GM12878 (cell line): ENCODE measurements around the gene SRSF9. TPM values are rescaled to one million over a fixed set of nuclear protein-coding genes. Genes with fewer than 3 reads are reported as not detected.

Experiments used
- ASH2L ChIP-seq: fragments of 300-600, 200-600 bp; sonication (generic); IDR thresholded peaks from 2 replicates; pipeline ENCODE4 v1.6.1; 2017; ENCODE audit warnings: low read depth, mild to moderate bottlenecking, borderline replicate concordance
- ATF7 ChIP-seq: fragments of 450-650 bp; IDR thresholded peaks from 2 replicates; pipeline ENCODE4 v1.6.1; 2016; ENCODE audit warnings: low read depth, mild to moderate bottlenecking
- BACH1 ChIP-seq: fragments of 450-650 bp; IDR thresholded peaks from 2 replicates; pipeline ENCODE4 v1.6.1; 2017; ENCODE audit warnings: mild to moderate bottlenecking, borderline replicate concordance
- BCLAF1 ChIP-seq: fragments of 450-650 bp; IDR thresholded peaks from 2 replicates; pipeline ENCODE4 v1.6.1; 2017; ENCODE audit warnings: antibody characterized with exemption, mild to moderate bottlenecking, moderate library complexity
- ELK1 ChIP-seq: IDR thresholded peaks from 2 replicates; pipeline ENCODE4 v1.6.1; 2012; ENCODE audit warnings: low read depth, low read length, improper control_type of control experiment
- ESRRA ChIP-seq: IDR thresholded peaks from 2 replicates; pipeline ENCODE4 v1.6.1; 2012; ENCODE audit warnings: mild to moderate bottlenecking, low read length, improper control_type of control experiment
- GATAD2B ChIP-seq: fragments of 450-650 bp; conservative IDR thresholded peaks from 2 replicates; pipeline ENCODE4 v1.6.1; 2017; ENCODE audit warnings: low read depth, mild to moderate bottlenecking, moderate library complexity
- HDAC6 ChIP-seq: fragments of 200-600 bp; sonication (generic); IDR thresholded peaks from one replicate; pipeline ENCODE4 v1.8.0; 2017; ENCODE audit warnings: antibody characterized with exemption; ENCODE audit not compliant: unreplicated experiment
- KDM1A ChIP-seq: fragments of 200-600 bp; sonication (generic); IDR thresholded peaks from 2 replicates; pipeline ENCODE4 v1.6.1; 2016; ENCODE audit warnings: borderline replicate concordance
- KLF5 ChIP-seq: fragments of 450-650 bp; IDR thresholded peaks from 2 replicates; pipeline ENCODE4 v1.6.1; 2014; ENCODE audit warnings: mild to moderate bottlenecking; ENCODE audit not compliant: partially characterized antibody
- NKRF ChIP-seq: fragments of 450-650 bp; conservative IDR thresholded peaks from 2 replicates; pipeline ENCODE4 v1.6.1; 2017; ENCODE audit warnings: mild to moderate bottlenecking, moderate library complexity
- NR2F1 ChIP-seq: fragments of 450-650 bp; conservative IDR thresholded peaks from 2 replicates; pipeline ENCODE4 v1.6.1; 2017; ENCODE audit warnings: mild to moderate bottlenecking
- SMC3 ChIP-seq: IDR thresholded peaks from 2 replicates; pipeline ENCODE4 v1.6.1; 2011; ENCODE audit warnings: low read length, improper control_type of control experiment, borderline replicate concordance
- TARDBP ChIP-seq: IDR thresholded peaks from 2 replicates; pipeline ENCODE4 v1.6.1; 2016; ENCODE audit warnings: borderline replicate concordance
- TBL1XR1 ChIP-seq: IDR thresholded peaks from 2 replicates; pipeline ENCODE4 v1.6.1; 2012; ENCODE audit warnings: low read depth, low read length, improper control_type of control experiment
- polyA plus RNA-seq, 11 experiments: library from polyadenylated mRNA; depleted of rRNA in 4 of 11; unstranded in 6 of 11; stranded (reverse) in 5 of 11; fragments of >200 nt; fragmentation: Nextera tagmentation in 4 of 11; fragmentation: Illumina TruSeq in 1 of 11; extraction: Ambion mirVana in 4 of 11; extraction: Trizol in 1 of 11; gene quantifications; 1 replicate in 1 of 11; 2 replicates in 10 of 11; pipeline versions ENCODE4 v1.2.1 to v1.2.3, GENCODE V29; 2011 to 2016; ENCODE audit warnings: inconsistent platforms in 2 of 11, missing spikeins in 2 of 11, low read depth in 1 of 11
- total RNA-seq, 4 experiments: library from RNA; depleted of rRNA in 3 of 4; stranded (reverse); fragments of >200 nt in 3 of 4; fragmentation: Illumina TruSeq in 1 of 4; extraction: Trizol in 1 of 4; gene quantifications; 2 replicates each; pipeline versions ENCODE4 v1.2.1 to v1.2.3, GENCODE V29; 2013 to 2021
- TF ChIP-seq, protein P1 (sequence below): IDR thresholded peaks from 2 replicates; pipeline ENCODE4 v1.6.1; 2012; ENCODE audit warnings: improper control_type of control experiment, low read depth, low read length; ENCODE audit not compliant: insufficient replicate concordance

The SRSF9 gene
- total and polyA plus RNA-seq, 10 of the 15 experiments (the other 5 are each of a cell fraction or from before 2014, with no cell fraction given): 56.2 to 510 (median 186) TPM

DNA sequence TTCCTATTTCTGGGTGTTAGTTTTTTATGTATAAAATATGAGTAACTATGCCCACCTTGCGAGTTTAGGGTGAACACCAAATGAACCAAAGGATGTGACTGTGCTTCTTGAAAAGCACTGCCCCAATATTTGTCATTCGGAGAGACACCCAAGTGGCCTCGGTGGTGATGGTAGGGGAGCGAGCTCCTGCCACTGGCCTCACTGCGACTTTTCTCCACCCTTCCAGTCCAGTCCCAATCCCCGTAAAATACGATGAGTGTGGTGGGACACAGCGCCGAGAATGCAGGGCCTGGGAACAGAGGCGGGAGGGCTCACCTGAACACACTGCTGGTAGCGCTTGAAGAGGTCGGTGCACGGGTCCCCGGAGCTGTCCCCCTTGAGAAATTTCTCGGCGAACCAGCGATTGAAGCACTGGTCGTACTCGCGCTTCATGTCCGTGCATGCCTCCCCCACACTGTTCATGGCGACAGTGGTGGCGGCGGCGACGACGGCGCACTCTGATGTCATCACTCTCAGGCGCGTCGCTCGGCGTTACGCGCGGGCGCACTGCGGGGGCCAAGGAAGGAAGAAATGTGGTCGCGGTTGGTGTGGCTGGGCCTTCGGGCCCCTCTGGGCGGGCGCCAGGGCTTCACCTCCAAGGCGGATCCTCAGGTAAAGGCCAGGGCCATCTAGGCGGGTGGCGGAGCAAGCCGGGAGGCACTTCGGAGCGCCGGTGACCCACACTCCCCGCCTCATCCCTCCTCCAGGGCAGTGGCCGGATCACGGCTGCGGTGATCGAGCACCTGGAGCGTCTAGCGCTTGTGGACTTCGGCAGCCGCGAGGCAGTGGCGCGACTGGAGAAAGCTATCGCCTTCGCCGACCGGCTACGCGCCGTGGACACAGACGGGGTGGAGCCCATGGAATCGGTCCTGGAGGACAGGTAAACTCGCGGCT lies 23.4 kb downstream of the SRSF9 start, which contains the start of the genes GATC and TRIAP1 (continued):
- peak; percentile 90 for TF ChIP-seq NKRF
- TF ChIP-seq BCLAF1: no peak
- no peak for TF ChIP-seq TBL1XR1
- TF ChIP-seq, protein P1, sequence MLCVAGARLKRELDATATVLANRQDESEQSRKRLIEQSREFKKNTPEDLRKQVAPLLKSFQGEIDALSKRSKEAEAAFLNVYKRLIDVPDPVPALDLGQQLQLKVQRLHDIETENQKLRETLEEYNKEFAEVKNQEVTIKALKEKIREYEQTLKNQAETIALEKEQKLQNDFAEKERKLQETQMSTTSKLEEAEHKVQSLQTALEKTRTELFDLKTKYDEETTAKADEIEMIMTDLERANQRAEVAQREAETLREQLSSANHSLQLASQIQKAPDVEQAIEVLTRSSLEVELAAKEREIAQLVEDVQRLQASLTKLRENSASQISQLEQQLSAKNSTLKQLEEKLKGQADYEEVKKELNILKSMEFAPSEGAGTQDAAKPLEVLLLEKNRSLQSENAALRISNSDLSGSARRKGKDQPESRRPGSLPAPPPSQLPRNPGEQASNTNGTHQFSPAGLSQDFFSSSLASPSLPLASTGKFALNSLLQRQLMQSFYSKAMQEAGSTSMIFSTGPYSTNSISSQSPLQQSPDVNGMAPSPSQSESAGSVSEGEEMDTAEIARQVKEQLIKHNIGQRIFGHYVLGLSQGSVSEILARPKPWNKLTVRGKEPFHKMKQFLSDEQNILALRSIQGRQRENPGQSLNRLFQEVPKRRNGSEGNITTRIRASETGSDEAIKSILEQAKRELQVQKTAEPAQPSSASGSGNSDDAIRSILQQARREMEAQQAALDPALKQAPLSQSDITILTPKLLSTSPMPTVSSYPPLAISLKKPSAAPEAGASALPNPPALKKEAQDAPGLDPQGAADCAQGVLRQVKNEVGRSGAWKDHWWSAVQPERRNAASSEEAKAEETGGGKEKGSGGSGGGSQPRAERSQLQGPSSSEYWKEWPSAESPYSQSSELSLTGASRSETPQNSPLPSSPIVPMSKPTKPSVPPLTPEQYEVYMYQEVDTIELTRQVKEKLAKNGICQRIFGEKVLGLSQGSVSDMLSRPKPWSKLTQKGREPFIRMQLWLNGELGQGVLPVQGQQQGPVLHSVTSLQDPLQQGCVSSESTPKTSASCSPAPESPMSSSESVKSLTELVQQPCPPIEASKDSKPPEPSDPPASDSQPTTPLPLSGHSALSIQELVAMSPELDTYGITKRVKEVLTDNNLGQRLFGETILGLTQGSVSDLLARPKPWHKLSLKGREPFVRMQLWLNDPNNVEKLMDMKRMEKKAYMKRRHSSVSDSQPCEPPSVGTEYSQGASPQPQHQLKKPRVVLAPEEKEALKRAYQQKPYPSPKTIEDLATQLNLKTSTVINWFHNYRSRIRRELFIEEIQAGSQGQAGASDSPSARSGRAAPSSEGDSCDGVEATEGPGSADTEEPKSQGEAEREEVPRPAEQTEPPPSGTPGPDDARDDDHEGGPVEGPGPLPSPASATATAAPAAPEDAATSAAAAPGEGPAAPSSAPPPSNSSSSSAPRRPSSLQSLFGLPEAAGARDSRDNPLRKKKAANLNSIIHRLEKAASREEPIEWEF: no peak
- no peak for TF ChIP-seq BACH1
- TF ChIP-seq KDM1A: no peak
- TF ChIP-seq ELK1: peak; percentile 62; the same call in 1 of the 2 replicates
- peak; percentile 95 for TF ChIP-seq GATAD2B
- no peak for TF ChIP-seq ESRRA
- peak; percentile 38; the same call in 1 of the 2 replicates for TF ChIP-seq ASH2L
- peak; percentile 65 for TF ChIP-seq NR2F1
- TF ChIP-seq HDAC6: no peak
- TF ChIP-seq SMC3: no peak
- TF ChIP-seq ATF7: peak; percentile 52; the same call in 1 of the 2 replicates
- TF ChIP-seq KLF5: no peak
- TF ChIP-seq TARDBP: peak; percentile 91
